Measurements from ENCODE around the gene CCNL1. TPM values are rescaled to one million over a fixed set of nuclear protein-coding genes. Genes with fewer than 3 reads are reported as not detected.

Gene CCNL1
- total and polyA plus RNA-seq, 2 of the 8 experiments (the other 6 are each of a cell fraction or from before 2014, with no cell fraction given), result 64.5 to 68.6 TPM

DNA sequence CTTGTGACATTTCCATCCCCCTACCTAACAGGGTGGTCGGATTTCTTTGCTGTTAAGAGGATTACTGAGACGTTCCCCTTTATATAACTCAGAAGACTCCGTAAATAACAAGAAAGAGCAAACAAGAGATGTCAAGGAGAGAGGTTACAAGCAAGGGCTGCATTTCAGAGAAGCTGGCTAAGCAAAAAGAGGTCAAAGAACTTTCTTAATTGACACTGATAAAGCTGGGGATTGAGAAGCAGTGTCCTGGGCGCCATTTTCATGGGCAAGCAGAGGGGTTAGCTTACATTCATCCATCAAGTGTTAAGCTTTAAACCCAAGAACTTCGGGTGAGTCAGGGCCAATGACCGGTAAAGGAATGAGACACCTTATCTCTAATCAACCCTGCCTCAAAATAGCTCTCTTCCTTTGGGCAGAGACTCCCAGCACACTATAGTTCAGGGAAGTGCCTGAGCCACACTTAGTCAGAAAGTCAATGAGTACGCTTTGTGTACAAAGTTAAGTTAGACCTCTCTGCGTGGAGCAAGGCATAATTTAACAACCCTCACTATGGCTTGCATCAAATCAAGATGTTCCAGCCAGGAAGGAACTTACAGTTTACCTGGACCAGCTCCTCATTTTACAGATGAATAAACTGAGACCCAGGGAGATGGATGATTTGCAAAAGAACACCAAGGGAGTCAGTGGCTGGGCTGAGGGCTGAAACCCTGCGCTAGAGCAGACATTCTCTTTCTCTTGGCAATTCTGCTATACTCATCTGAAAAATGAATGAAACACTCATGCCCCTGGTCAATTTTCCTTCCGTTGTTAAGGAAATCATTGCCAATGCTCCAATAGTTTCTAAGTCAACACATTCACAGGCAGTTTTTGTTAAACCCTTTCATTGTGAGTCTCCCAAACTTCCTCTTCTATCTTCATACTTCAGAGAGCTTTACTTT, 44.6 kb downstream of the CCNL1 start (continued):
- TF ChIP-seq KDM1A (IDR thresholded peaks at IDR 0.05; ENCODE audit: borderline replicate concordance, low read length), result no peak
- TF ChIP-seq CBX5 (IDR thresholded peaks at IDR 0.05; ENCODE audit: low read depth, low read length), result no peak
